Colonic mucosa (tissue), 4 donors: ENCODE measurements around the gene ADAMTS18. TPM values are rescaled to one million over a fixed set of nuclear protein-coding genes. Genes with fewer than 3 reads are reported as not detected.

ENCODE experiments used
- DNase-seq: peaks from one replicate; pipeline ENCODE4 v3.0.0-alpha.2; 2020
- H3K27ac ChIP-seq: fragments of 200-600 bp; one replicate; pipeline ENCODE4 v1.8.0; 2021
- H3K27me3 ChIP-seq: fragments of 200-600 bp; one replicate; pipeline ENCODE4 v1.8.0; 2021
- H3K36me3 ChIP-seq: fragments of 200-600 bp; one replicate; pipeline ENCODE4 v1.8.0; 2021
- H3K4me1 ChIP-seq: fragments of 200-600 bp; one replicate; pipeline ENCODE4 v1.8.0; 2021; ENCODE audit warnings: mild to moderate bottlenecking
- H3K4me3 ChIP-seq: fragments of 200-600 bp; one replicate; pipeline ENCODE4 v1.8.0; 2021
- H3K9ac ChIP-seq, 2 donors: one replicate each; pipeline ENCODE4 v1.7.0; 2013; ENCODE audit warnings: control low read depth in 2 of 2, low read depth in 2 of 2, low read length in 2 of 2
- H3K9me3 ChIP-seq: fragments of 200-600 bp; one replicate; pipeline ENCODE4 v1.8.0; 2021
- CTCF ChIP-seq: fragments of 200-600 bp; IDR thresholded peaks from one replicate; pipeline ENCODE4 v1.8.0; 2022; ENCODE audit warnings: antibody characterized with exemption, mild to moderate bottlenecking
- intact Hi-C: fragments of 100-400 bp; cut with DNase I; formaldehyde crosslinking; loops from one replicate; pipeline ENCODE4 v1.14.1; 2022
- total RNA-seq, 2 donors: library from RNA; stranded (reverse); fragmentation: NEBNext Ultra II Directional in 1 of 2; extraction: Animal tissue kit (Norgen Biotek cat#: 25700) in 1 of 2; gene quantifications; one replicate each; pipeline ENCODE4 v1.2.1, GENCODE V29; 2021
- donor health status: healthy.
- donor health status: DM: no; HTN: no; CAD: no.
- donor health status: DM: no; HTN: no; CAD: no.

ADAMTS18 gene
- total RNA-seq, 2 donors from 2014 or later: 0.05 to 0.29 TPM

GRCh38 chr16:77353587-77354263 is 81.1 kb downstream of the ADAMTS18 start:
- no peak for TF ChIP-seq CTCF
- intact Hi-C loops: no loop called here
- H3K4me1 ChIP-seq: no peaks in the 10 kb centered on the region
- H3K36me3 ChIP-seq: no peaks in the 10 kb centered on the region
- H3K9me3 ChIP-seq: no peaks in the 10 kb centered on the region
- H3K9ac ChIP-seq: no peak overlapping the region
- H3K4me3 ChIP-seq: no peak overlapping the region
- H3K27me3 ChIP-seq: no peaks in the 10 kb centered on the region
- no peak for DNase-seq
- H3K27ac ChIP-seq: no peak overlapping the region

DNA sequence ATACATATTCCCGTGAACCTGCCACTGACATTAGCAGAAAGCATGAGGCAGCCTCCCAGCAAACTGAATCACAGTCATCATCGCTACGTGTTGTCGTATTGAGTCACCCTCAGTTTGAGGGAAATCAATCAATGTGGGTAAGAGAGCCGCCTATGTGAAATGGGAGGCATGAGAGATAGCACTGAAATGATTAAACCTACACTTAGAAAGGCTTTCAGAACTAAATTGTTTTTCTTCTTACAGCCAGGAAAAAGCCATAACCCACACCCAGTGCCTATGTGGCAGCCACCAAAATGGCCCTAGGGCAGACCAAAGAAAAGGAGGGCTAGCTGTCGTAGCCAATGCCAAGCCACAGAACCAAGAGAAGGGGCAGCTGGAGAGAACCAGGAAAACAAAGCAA is 90.5 kb downstream of the ADAMTS18 start:
- Histone ChIP-seq H3K4me1 (no peaks in the 10 kb centered on the region), H3K9me3 (no peaks in the 10 kb centered on the region), H3K4me3 (no peak overlapping the region), H3K27me3 (no peaks in the 10 kb centered on the region), H3K9ac (no peak overlapping the region), H3K27ac (no peak overlapping the region), H3K36me3 (no peaks in the 10 kb centered on the region)
- no peak for DNase-seq
- intact Hi-C loops: no loop called here
- no peak for TF ChIP-seq CTCF

- Histone ChIP-seq H3K4me1 (no peaks in the 10 kb centered on the region), H3K36me3 (no peaks in the 10 kb centered on the region), H3K27ac (no peak overlapping the region), H3K9me3 (no peaks in the 10 kb centered on the region), H3K9ac (no peak overlapping the region), H3K4me3 (no peak overlapping the region), H3K27me3 (no peaks in the 10 kb centered on the region)
- intact Hi-C loops: no loop called here
- no peak for DNase-seq
- TF ChIP-seq CTCF: no peak
Measured at GRCh38 chr16:77336637-77337036, 98.2 kb downstream of the ADAMTS18 start.

DNA sequence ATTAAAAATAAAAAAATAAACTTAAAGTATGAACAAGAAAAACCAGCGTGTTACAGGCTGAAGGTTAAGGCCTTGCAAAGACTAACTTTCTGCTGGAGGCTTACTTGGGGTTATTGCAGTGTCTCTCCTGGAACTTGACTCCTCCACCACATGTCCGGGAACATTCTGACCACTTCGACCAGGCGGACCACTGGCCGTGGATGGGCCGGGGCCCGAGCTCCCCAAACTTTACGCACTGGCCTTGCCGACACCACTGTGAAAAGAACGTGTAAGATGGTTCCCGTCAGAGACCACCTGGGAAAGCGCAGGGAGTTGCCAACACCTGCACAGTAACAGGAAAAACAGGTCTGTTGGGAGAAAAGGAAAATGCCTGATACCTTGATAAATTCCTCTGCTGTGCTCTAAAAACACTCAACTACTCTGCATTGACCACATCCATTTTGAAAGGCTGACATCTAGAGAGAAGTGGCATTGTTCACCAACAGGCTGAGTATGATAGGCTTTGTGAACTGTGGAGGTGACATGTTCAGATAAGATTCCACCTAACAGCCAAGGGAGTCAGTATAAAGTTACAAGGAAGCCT is 99.1 kb downstream of the ADAMTS18 start:
- H3K27me3 ChIP-seq: no peaks in the 10 kb centered on the region
- intact Hi-C loops: no loop called here
- no peaks in the 10 kb centered on the region for H3K36me3 ChIP-seq
- no peaks in the 10 kb centered on the region for H3K4me1 ChIP-seq
- no peak overlapping the region for H3K9ac ChIP-seq
- H3K27ac ChIP-seq: no peak overlapping the region
- no peaks in the 10 kb centered on the region for H3K9me3 ChIP-seq
- TF ChIP-seq CTCF: no peak
- DNase-seq: no peak
- H3K4me3 ChIP-seq: no peak overlapping the region

DNA sequence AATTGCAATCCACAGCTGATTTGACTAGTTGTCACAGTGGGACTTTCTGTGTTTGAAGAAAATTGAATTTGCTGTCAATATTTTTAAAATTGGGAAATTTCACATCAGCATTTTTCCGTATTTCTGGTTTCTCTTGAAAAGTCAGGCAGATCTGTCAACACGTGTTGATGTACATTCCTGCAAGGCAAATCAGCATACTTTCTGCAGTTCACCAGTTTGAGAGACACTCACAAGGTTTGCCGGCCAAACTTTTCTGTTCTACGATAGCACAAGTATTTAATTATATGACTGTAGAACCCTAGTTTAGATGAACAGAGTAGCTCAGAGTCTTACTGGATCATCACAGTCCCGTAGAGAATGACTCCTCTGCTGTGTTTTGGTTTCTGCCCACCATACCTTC is 102.0 kb downstream of the ADAMTS18 start:
- no peak for TF ChIP-seq CTCF

More for the DNA sequence above, 102.0 kb downstream of the ADAMTS18 start:
- intact Hi-C loops: no loop called here
- no peaks in the 10 kb centered on the region for H3K27me3 ChIP-seq
- DNase-seq: no peak
- H3K27ac ChIP-seq: no peak overlapping the region
- H3K36me3 ChIP-seq: no peaks in the 10 kb centered on the region
- H3K4me1 ChIP-seq: no peaks in the 10 kb centered on the region
- no peaks in the 10 kb centered on the region for H3K9me3 ChIP-seq
- H3K4me3 ChIP-seq: no peak overlapping the region
- no peak overlapping the region for H3K9ac ChIP-seq
